HG03108 (cell line): Measurements from ENCODE around the gene TASOR2.
A peak's percentile ranks its signal among the peaks of the same experiment; 100 is the strongest.

Source experiments
- ATAC-seq: cut with Tn5 transposase; IDR thresholded peaks from one replicate; pipeline ENCODE4 v1.9.1; 2021; ENCODE audit warnings: moderate library complexity; ENCODE audit not compliant: unreplicated experiment

The TASOR2 gene

GRCh38 chr10:5656737-5657579, 27.7 kb upstream of the TASOR2 start:
- no peak for ATAC-seq

GRCh38 chr10:5658871-5659618, 25.6 kb upstream of the TASOR2 start:
- ATAC-seq: no peak

GRCh38 chr10:5659702-5660528, 24.7 kb upstream of the TASOR2 start:
- ATAC-seq: peak; percentile 57

GRCh38 chr10:5661043-5661442, 23.6 kb upstream of the TASOR2 start:
- ATAC-seq: no peak

- no peak for ATAC-seq
Measured at GRCh38 chr10:5662708-5663579, 21.7 kb upstream of the TASOR2 start.

GRCh38 chr10:5663692-5664427, 20.8 kb upstream of the TASOR2 start:
- no peak for ATAC-seq

- no peak for ATAC-seq
Measured at GRCh38 chr10:5665373-5666007, 19.1 kb upstream of the TASOR2 start.

GRCh38 chr10:5666008-5666840, 18.4 kb upstream of the TASOR2 start, which contains the start of gene ASB13:
ASB13 (minus strand) TSS chr10:5666595; CDS start chr10:5666551, 44 bp downstream.
- ATAC-seq: peak; percentile 62

GRCh38 chr10:5666841-5667630, 17.6 kb upstream of the TASOR2 start:
- ATAC-seq: no peak

- ATAC-seq: no peak
Measured at GRCh38 chr10:5668429-5668828, 16.2 kb upstream of the TASOR2 start.

- no peak for ATAC-seq
Measured at GRCh38 chr10:5669604-5670003, 15.0 kb upstream of the TASOR2 start.

- no peak for ATAC-seq
Measured at GRCh38 chr10:5670662-5671375, 13.8 kb upstream of the TASOR2 start.

- ATAC-seq: no peak
Measured at GRCh38 chr10:5678397-5679036, 6.1 kb upstream of the TASOR2 start.

GRCh38 chr10:5679037-5679435, 5.6 kb upstream of the TASOR2 start:
- ATAC-seq: no peak

GRCh38 chr10:5679606-5680005, 5.0 kb upstream of the TASOR2 start:
- no peak for ATAC-seq

- ATAC-seq: no peak
Measured at GRCh38 chr10:5681930-5682329, 2.7 kb upstream of the TASOR2 start.
